HepG2 (cell line): ENCODE data around the gene CTDSPL2. TPM values are rescaled to one million over a fixed set of nuclear protein-coding genes. Genes with fewer than 3 reads are reported as not detected.
A peak's percentile ranks its signal among the peaks of the same experiment; 100 is the strongest.

Experiments
- ATAC-seq: fragments of 200-7000 bp; cut with Tn5 transposase; 3 replicates; pipeline ENCODE4 v1.9.1; 2020; ENCODE audit warnings: mild to moderate bottlenecking, moderate library complexity
- BruUV-seq: library from RNA; stranded (reverse); fragments of 400-500 nt; replicated peaks from 2 replicates; lab custom pipeline; 2021; lab: Mats Ljungman, UMichigan
- CTCF ChIA-PET: fragments of 300-600 bp; formaldehyde crosslinking; extraction: SDS; loops from one replicate; lab custom pipeline; 2021; ENCODE audit warnings: low total read pairs, inconsistent platforms, low intra/inter-chr PET ratio; lab: Yijun Ruan, JAX
- POLR2A ChIA-PET: fragments of 350-600 bp; sonication (Branson Sonifier 250); formaldehyde crosslinking; loops from one replicate; lab custom pipeline; 2020; ENCODE audit warnings: antibody characterized with exemption, inconsistent platforms; lab: Yijun Ruan, JAX
- DNase-seq: peaks from one replicate; pipeline ENCODE4 v3.0.0-alpha.2; 2015; ENCODE audit warnings: low spot score
- FAIRE-seq: peaks from 3 replicates; lab custom pipeline; 2011; peaks lifted over from hg19 to GRCh38; lab: Jason Lieb, UNC
- H2AFZ ChIP-seq: one replicate; pipeline ENCODE4 v1.6.1; 2011; ENCODE audit warnings: low read length, inconsistent platforms
- H3K27ac ChIP-seq: fragments of 300-600 bp; 3 replicates; pipeline ENCODE4 v1.8.0; 2011; ENCODE audit warnings: mixed run types, mild to moderate bottlenecking, mixed read lengths, low read length, inconsistent platforms; ENCODE audit not compliant: insufficient read depth; ENCODE audit errors: extremely low read length
- H3K27me3 ChIP-seq, 2 experiments: fragments of 200-600 bp in 1 of 2; 2 replicates in 1 of 2; 3 replicates in 1 of 2; pipeline versions ENCODE4 v1.6.0 to v1.8.0; 2011; ENCODE audit warnings: low read length in 2 of 2, mild to moderate bottlenecking in 2 of 2, moderate library complexity in 2 of 2, inconsistent platforms in 1 of 2; ENCODE audit not compliant: insufficient read depth in 2 of 2, control insufficient read depth in 1 of 2
- H3K36me3 ChIP-seq, 2 experiments: fragments of 200-600 bp in 1 of 2; replicated peaks in 1 of 2; 2 replicates in 1 of 2; 3 replicates in 1 of 2; pipeline versions ENCODE4 v1.5.1 to v1.8.0; 2011; ENCODE audit warnings: low read length in 2 of 2, inconsistent platforms in 1 of 2; ENCODE audit not compliant: insufficient read depth in 2 of 2, control insufficient read depth in 1 of 2
- H3K4me1 ChIP-seq: 2 replicates; pipeline ENCODE4 v1.5.1; 2012; ENCODE audit warnings: low read length, inconsistent platforms; ENCODE audit not compliant: insufficient read depth
- H3K4me2 ChIP-seq: 2 replicates; pipeline ENCODE4 v1.6.0; 2011; ENCODE audit warnings: low read depth, low read length, inconsistent platforms
- H3K4me3 ChIP-seq, 3 experiments: fragments of 200-600 bp in 1 of 3; sonication (generic), shearing (Covaris generic) in 1 of 3; replicated peaks in 1 of 3; 2 replicates each; pipeline ENCODE4 v1.5.1; 2011 to 2016; ENCODE audit warnings: low read length in 3 of 3, inconsistent platforms in 2 of 3, low read depth in 2 of 3, mild to moderate bottlenecking in 2 of 3, control low read depth in 1 of 3, mixed read lengths in 1 of 3; ENCODE audit not compliant: insufficient read depth in 1 of 3
- H3K79me2 ChIP-seq: one replicate; pipeline ENCODE4 v1.6.1; 2011; ENCODE audit warnings: low read length, inconsistent platforms; ENCODE audit not compliant: insufficient read depth
- H3K9ac ChIP-seq: 2 replicates; pipeline ENCODE4 v1.6.0; 2011; ENCODE audit warnings: mild to moderate bottlenecking, low read depth, low read length, inconsistent platforms; ENCODE audit not compliant: insufficient read depth
- H3K9me3 ChIP-seq: 2 replicates; pipeline ENCODE4 v1.5.1; 2012; ENCODE audit warnings: mild to moderate bottlenecking, low read length
- H4K20me1 ChIP-seq: 2 replicates; pipeline ENCODE4 v1.6.0; 2011; ENCODE audit warnings: inconsistent platforms, mild to moderate bottlenecking, low read length, moderate library complexity; ENCODE audit not compliant: insufficient read depth
- ATF4 ChIP-seq, 2 experiments: fragments of 450-650 bp in 1 of 2; sonication (generic) in 1 of 2; formaldehyde crosslinking; IDR thresholded peaks; 2 replicates each; pipeline versions ENCODE4 v1.5.0 to v1.8.0; 2020 to 2022; ENCODE audit warnings: mild to moderate bottlenecking in 1 of 2, missing genetic modification reagents in 1 of 2
- E2F2 ChIP-seq: sonication (generic); formaldehyde crosslinking; IDR thresholded peaks from 2 replicates; pipeline ENCODE4 v1.4.0; 2020; ENCODE audit warnings: missing genetic modification reagents, borderline replicate concordance
- ETS1 ChIP-seq: sonication (generic); formaldehyde crosslinking; IDR thresholded peaks from 2 replicates; pipeline ENCODE4 v1.4.0; 2020; ENCODE audit warnings: missing genetic modification reagents
- FOXA3 ChIP-seq: IDR thresholded peaks from 2 replicates; pipeline ENCODE4 v1.6.1; 2016; ENCODE audit warnings: missing genetic modification reagents, missing compliant biosample characterization
- FOXP4 ChIP-seq: sonication (generic); formaldehyde crosslinking; IDR thresholded peaks from 2 replicates; pipeline ENCODE4 v1.4.0; 2020; ENCODE audit warnings: missing genetic modification reagents
- GTF2F1 ChIP-seq: fragments of 150-350 bp; IDR thresholded peaks from 2 replicates; pipeline ENCODE4 v1.6.1; 2014; ENCODE audit warnings: low read length
- NFIC ChIP-seq: IDR thresholded peaks from 2 replicates; pipeline ENCODE4 v1.6.1; 2012; ENCODE audit warnings: mild to moderate bottlenecking, low read length, inconsistent platforms
- RFX3 ChIP-seq: IDR thresholded peaks from 2 replicates; pipeline ENCODE4 v1.6.1; 2016; ENCODE audit warnings: missing biosample characterization, missing genetic modification reagents
- TCF7 ChIP-seq: sonication (generic); IDR thresholded peaks from 2 replicates; pipeline ENCODE4 v1.6.1; 2016; ENCODE audit warnings: antibody characterized with exemption, low read depth
- ZBTB26 ChIP-seq: IDR thresholded peaks from 2 replicates; pipeline ENCODE4 v1.6.1; 2016; ENCODE audit warnings: missing compliant biosample characterization, missing genetic modification reagents, borderline replicate concordance
- ZNF20 ChIP-seq: sonication (generic); formaldehyde crosslinking; IDR thresholded peaks from 2 replicates; pipeline ENCODE4 v1.4.0; 2020; ENCODE audit warnings: mild to moderate bottlenecking, moderate library complexity, missing genetic modification reagents
- ZNF326 ChIP-seq: sonication (generic); formaldehyde crosslinking; IDR thresholded peaks from 2 replicates; pipeline ENCODE4 v1.4.0; 2020; ENCODE audit warnings: missing genetic modification reagents, borderline replicate concordance
- ZNF501 ChIP-seq: sonication (generic); formaldehyde crosslinking; IDR thresholded peaks from 2 replicates; pipeline ENCODE4 v1.5.1; 2020; ENCODE audit warnings: mild to moderate bottlenecking, moderate library complexity, missing genetic modification reagents
- ZNF589 ChIP-seq: sonication (generic); formaldehyde crosslinking; conservative IDR thresholded peaks from 2 replicates; pipeline ENCODE4 v1.8.0; 2022; ENCODE audit warnings: mild to moderate bottlenecking, moderate library complexity, missing genetic modification reagents
- ZNF639 ChIP-seq: conservative IDR thresholded peaks from 2 replicates; pipeline ENCODE4 v1.6.1; 2018; ENCODE audit warnings: missing genetic modification reagents
- WGBS: methylation state at CpG from one replicate; pipeline ENCODE4 v1.1.6; 2017; ENCODE audit warnings: low lambda C conversion rate; 5-methylcytosine and 5-hydroxymethylcytosine counted together
- in situ Hi-C: cut with HindIII; loops from 2 replicates; pipeline ENCODE4 v1.10.0; 2017; ENCODE audit warnings: low pct_unique_long_range_greater_than_20kb; ENCODE audit not compliant: extremely low pct_ligation_motif_present
- intact Hi-C: fragments of 100-400 bp; cut with micrococcal nuclease; formaldehyde crosslinking; loops from one replicate; pipeline ENCODE4 v1.10.0; 2022; ENCODE audit not compliant: unreplicated experiment
- polyA plus RNA-seq, 8 experiments: library from polyadenylated mRNA; depleted of rRNA in 3 of 8; stranded (reverse) in 7 of 8; unstranded in 1 of 8; fragments of >200 nt; fragmentation: Illumina TruSeq in 4 of 8; extraction: Trizol in 4 of 8; gene quantifications; 2 replicates each; pipeline versions ENCODE4 v1.2.1 to v1.2.3, GENCODE V29; 2011 to 2016; ENCODE audit warnings: low read depth in 4 of 8, missing spikeins in 1 of 8, mixed read lengths in 1 of 8; ENCODE audit not compliant: insufficient read depth in 1 of 8
- total RNA-seq, 5 experiments: library from RNA; depleted of rRNA; stranded (reverse); fragments of >200 nt; fragmentation: Illumina TruSeq; extraction: Trizol; gene quantifications; 2 replicates each; pipeline ENCODE4 v1.2.3, GENCODE V29; 2016; ENCODE audit warnings: low read depth in 1 of 5

Gene CTDSPL2
- total and polyA plus RNA-seq, 2 of the 13 experiments (the other 11 are each of a cell fraction or from before 2014, with no cell fraction given) = 37.4 to 56.2 TPM

GRCh38 chr15:44536962-44537734 is 109.7 kb downstream of the CTDSPL2 start, which contains the start of gene EIF3J:
Gene EIF3J, plus strand, starts transcription at chr15:44537147. Its CDS starts 48 bp downstream, at chr15:44537195.
- H3K79me2 ChIP-seq = peaks cover 45% of the 10 kb centered on the region
- DNase-seq = peak; percentile 91
- intact Hi-C loops (no loop called here), in situ Hi-C loops (no loop called here)
- peak within 1 kb of the TSS; percentile 98 for H3K27ac ChIP-seq
- 0% methylated on average over 48 of the region's 97 CpGs for WGBS
- ChIA-PET CTCF (interaction anchor here (0.9 kb wide), 1 partner anchor 13 kb away, joined by 3 read pairs; no protein-coding TSS in a partner anchor), POLR2A (interaction anchor here (0.6 to 2.6 kb wide), 13 partner anchors 9 to 249 kb away, joined by 3 to 22 read pairs (median 4); partner anchors contain the start of genes B2M, CTDSPL2, GOLM2 and PATL2)
- no peaks in the 10 kb centered on the region for H3K9me3 ChIP-seq
- H3K4me2 ChIP-seq = peak within 1 kb of the TSS; percentile 79
- ATAC-seq = peak; percentile 95
- H4K20me1 ChIP-seq = peaks cover 14% of the 10 kb centered on the region; the same call in 1 of the 2 replicates
- no peaks in the 10 kb centered on the region; a peak in 1 of 5 replicates for H3K27me3 ChIP-seq
- peak within 1 kb of the TSS; percentile 99 for H3K9ac ChIP-seq
- H3K4me3 ChIP-seq = peak within 1 kb of the TSS; percentile 84 to 91 (median 89)
- peak; percentile 4 for FAIRE-seq
- no peak within 1 kb of the TSS for H2AFZ ChIP-seq
- H3K36me3 ChIP-seq = peaks cover 2 to 6% of the 10 kb centered on the region in 2 experiments; a peak in 2 of 5 replicates
- H3K4me1 ChIP-seq = peaks cover 44% of the 10 kb centered on the region
- no TSS peak for BruUV-seq
- no peak for TF ChIP-seq RFX3 (CRISPR knock-in tag)
- TF ChIP-seq ZNF326 (CRISPR knock-in tag) = no peak
- no peak for TF ChIP-seq ATF4 (CRISPR knock-in tag; IDR thresholded peaks at IDR 0.05)
- TF ChIP-seq TCF7 = no peak
- no peak for TF ChIP-seq GTF2F1
- TF ChIP-seq ZNF20 (CRISPR knock-in tag) = no peak
- TF ChIP-seq ZNF501 (CRISPR knock-in tag) = peak; percentile 60
- TF ChIP-seq FOXA3 (CRISPR knock-in tag) = peak; percentile 24; the same call in 1 of the 2 replicates
- no peak for TF ChIP-seq NFIC
- no peak; the same call in 1 of the 2 replicates for TF ChIP-seq ZBTB26 (CRISPR knock-in tag)
- no peak for TF ChIP-seq E2F2 (CRISPR knock-in tag)
- no peak for TF ChIP-seq ZNF589 (CRISPR knock-in tag)
- peak; percentile 28; the same call in 1 of the 2 replicates for TF ChIP-seq FOXP4
- TF ChIP-seq ZNF639 (CRISPR knock-in tag) = peak; percentile 85; the same call in 1 of the 2 replicates
- peak; percentile 70; the same call in 1 of the 2 replicates for TF ChIP-seq ETS1 (CRISPR knock-in tag)
